Neuronal stem cell (in vitro differentiated cells): ENCODE results near the gene BMPR1A.
"Not testable (repeated sequence)": the region's sequence is repeated elsewhere in the genome, so short reads cannot be mapped to it uniquely, and the experiment has no call there.

Source experiments
- DNase-seq: peaks from one replicate; pipeline ENCODE4 v3.0.0-alpha.2; 2013; ENCODE audit warnings: low spot score
- H2AFZ ChIP-seq: one replicate; pipeline ENCODE4 v1.6.1; 2013; ENCODE audit warnings: mild to moderate bottlenecking, low read length, inconsistent platforms
- H2AK5ac ChIP-seq: 2 replicates; pipeline ENCODE4 v1.6.1; 2013; ENCODE audit warnings: low read depth, mild to moderate bottlenecking, inconsistent platforms, low read length, moderate library complexity, mixed read lengths
- H2BK120ac ChIP-seq: 2 replicates; pipeline ENCODE4 v1.6.1; 2013; ENCODE audit warnings: low read depth, mild to moderate bottlenecking, inconsistent platforms, low read length, moderate library complexity, mixed read lengths
- H2BK12ac ChIP-seq: one replicate; pipeline ENCODE4 v1.6.1; 2013; ENCODE audit warnings: low read length, inconsistent platforms
- H2BK15ac ChIP-seq: 2 replicates; pipeline ENCODE4 v1.6.1; 2013; ENCODE audit warnings: mild to moderate bottlenecking, low read length, inconsistent platforms, mixed read lengths
- H2BK5ac ChIP-seq: one replicate; pipeline ENCODE4 v1.6.1; 2013; ENCODE audit warnings: inconsistent platforms, mild to moderate bottlenecking, low read length, moderate library complexity
- H3K14ac ChIP-seq: one replicate; pipeline ENCODE4 v1.6.1; 2013; ENCODE audit warnings: low read length, inconsistent platforms
- H3K18ac ChIP-seq: 2 replicates; pipeline ENCODE4 v1.6.1; 2013; ENCODE audit warnings: low read length, inconsistent platforms
- H3K23ac ChIP-seq: 2 replicates; pipeline ENCODE4 v1.6.1; 2013; ENCODE audit warnings: low read depth, mild to moderate bottlenecking, mixed read lengths, low read length, inconsistent platforms; ENCODE audit not compliant: poor library complexity
- H3K27ac ChIP-seq: replicated peaks from 3 replicates; pipeline ENCODE4 v1.5.1; 2013; ENCODE audit warnings: low read length, inconsistent platforms
- H3K27me3 ChIP-seq, 3 experiments: 2 replicates each; pipeline ENCODE4 v1.6.1; 2013; ENCODE audit warnings: low read length in 3 of 3, mild to moderate bottlenecking in 2 of 3, inconsistent platforms in 1 of 3, low read depth in 1 of 3, mixed read lengths in 1 of 3, moderate library complexity in 1 of 3; ENCODE audit not compliant: control insufficient read depth in 3 of 3, insufficient read depth in 3 of 3
- H3K36me3 ChIP-seq, 2 donors: replicated peaks in 1 of 2; 2 replicates each; pipeline ENCODE4 v1.6.1; 2013; ENCODE audit warnings: low read length in 2 of 2; ENCODE audit not compliant: control insufficient read depth in 2 of 2, insufficient read depth in 2 of 2
- H3K4ac ChIP-seq: 2 replicates; pipeline ENCODE4 v1.6.1; 2013; ENCODE audit warnings: inconsistent platforms, mild to moderate bottlenecking, low read length, moderate library complexity
- H3K4me1 ChIP-seq, 2 donors: 1 replicate in 1 of 2; 2 replicates in 1 of 2; pipeline ENCODE4 v1.6.1; 2013; ENCODE audit warnings: low read length in 2 of 2, low read depth in 1 of 2; ENCODE audit not compliant: control insufficient read depth in 2 of 2, insufficient read depth in 1 of 2
- H3K4me2 ChIP-seq: one replicate; pipeline ENCODE4 v1.6.1; 2013; ENCODE audit warnings: mild to moderate bottlenecking, low read length, inconsistent platforms; ENCODE audit not compliant: insufficient read depth, poor library complexity, severe bottlenecking
- H3K4me3 ChIP-seq, 2 donors: 2 replicates each; pipeline ENCODE4 v1.5.1; 2013; ENCODE audit warnings: low read length in 2 of 2, mild to moderate bottlenecking in 2 of 2, inconsistent platforms in 1 of 2, moderate library complexity in 1 of 2
- H3K79me1 ChIP-seq: one replicate; pipeline ENCODE4 v1.6.1; 2013; ENCODE audit warnings: low read depth, mild to moderate bottlenecking, inconsistent platforms, low read length, moderate library complexity
- H3K9ac ChIP-seq: one replicate; pipeline ENCODE4 v1.6.1; 2013; ENCODE audit warnings: mild to moderate bottlenecking, low read depth, low read length, inconsistent platforms; ENCODE audit not compliant: poor library complexity
- H3K9me3 ChIP-seq, 2 donors: replicated peaks in 1 of 2; 2 replicates each; pipeline versions ENCODE3 to v1.6.1; 2013; ENCODE audit warnings: low read length in 2 of 2, mild to moderate bottlenecking in 2 of 2, inconsistent platforms in 1 of 2, low read depth in 1 of 2, mixed read lengths in 1 of 2, moderate library complexity in 1 of 2; ENCODE audit not compliant: control insufficient read depth in 2 of 2, insufficient read depth in 1 of 2
- H4K8ac ChIP-seq: one replicate; pipeline ENCODE4 v1.6.1; 2013; ENCODE audit warnings: low read depth, mild to moderate bottlenecking, inconsistent platforms, low read length, moderate library complexity
- H4K91ac ChIP-seq: one replicate; pipeline ENCODE4 v1.6.1; 2013; ENCODE audit warnings: low read length, low read depth, mild to moderate bottlenecking, inconsistent platforms; ENCODE audit not compliant: poor library complexity
- WGBS, 2 donors: extraction: QIAGEN DNeasy Blood & Tissue Kit; methylation state at CpG; one replicate each; pipeline ENCODE4 v1.1.7; 2013; ENCODE audit warnings: missing lambda C conversion rate in 2 of 2, mixed read lengths in 1 of 2; ENCODE audit not compliant: insufficient read length in 2 of 2, insufficient replicate concordance in 1 of 2; ENCODE audit errors: extremely low coverage in 2 of 2; 5-methylcytosine and 5-hydroxymethylcytosine counted together

The BMPR1A gene

GRCh38 chr10:86862786-86863483, 106.5 kb downstream of the BMPR1A start:
- Histone ChIP-seq H2BK12ac (no peak overlapping the region), H3K4me2 (no peak overlapping the region), H3K79me1 (no peaks in the 10 kb centered on the region), H3K27me3 (no peaks in the 10 kb centered on the region), H3K4me1 (peaks cover 2% of the 10 kb centered on the region in 2 donors), H3K4ac (no peak overlapping the region), H3K18ac (no peak overlapping the region), H3K27ac (no peak overlapping the region), H3K4me3 (no peak overlapping the region), H2BK5ac (no peak overlapping the region), H2BK120ac (no peak overlapping the region), H3K23ac (no peak overlapping the region), H2AK5ac (no peak overlapping the region), H4K91ac (no peak overlapping the region), H3K9ac (no peak overlapping the region), H2AFZ (no peak overlapping the region), H3K14ac (no peak overlapping the region), H2BK15ac (no peak overlapping the region), H4K8ac (no peak overlapping the region), H3K9me3 (peaks cover 0 to 4% of the 10 kb centered on the region in 2 donors), H3K36me3 (peaks cover 0 to 19% of the 10 kb centered on the region in 2 donors)
- DNase-seq: no peak
- no CpG with 5 or more reads among the region's 7 CpGs for WGBS, 2 donors

- no peak overlapping the region for H3K4ac ChIP-seq
Measured at GRCh38 chr10:86863484-86863842, 107.0 kb downstream of the BMPR1A start.

GRCh38 chr10:86865011-86865811, 108.8 kb downstream of the BMPR1A start:
- H3K4me2 ChIP-seq, DNase-seq, H2BK15ac ChIP-seq, H3K18ac ChIP-seq, H3K9me3 ChIP-seq, H3K14ac ChIP-seq, H3K27me3 ChIP-seq, H3K4me3 ChIP-seq, H3K27ac ChIP-seq, H2BK12ac ChIP-seq, H3K23ac ChIP-seq, H3K4ac ChIP-seq, H4K8ac ChIP-seq, H2BK120ac ChIP-seq, H3K79me1 ChIP-seq, H3K9ac ChIP-seq, H4K91ac ChIP-seq, H3K36me3 ChIP-seq, H2BK5ac ChIP-seq, H2AK5ac ChIP-seq, H2AFZ ChIP-seq: not testable (repeated sequence)
- peaks cover 5 to 11% of the 10 kb centered on the region in 2 donors for H3K4me1 ChIP-seq
- WGBS, 2 donors: no CpG with 5 or more reads among the region's 11 CpGs

More at GRCh38 chr10:86863484-86863842, 107.0 kb downstream of the BMPR1A start:
- H3K9ac ChIP-seq: no peak overlapping the region
- H4K8ac ChIP-seq: no peak overlapping the region
- H3K23ac ChIP-seq: no peak overlapping the region
- no peak overlapping the region for H2AFZ ChIP-seq
- no peaks in the 10 kb centered on the region for H3K79me1 ChIP-seq
- no peak for DNase-seq
- H3K27me3 ChIP-seq: no peaks in the 10 kb centered on the region
- H3K9me3 ChIP-seq: peaks cover 0 to 4% of the 10 kb centered on the region in 2 donors
- no peak overlapping the region for H2BK12ac ChIP-seq
- H4K91ac ChIP-seq: no peak overlapping the region
- no peak overlapping the region for H3K4me2 ChIP-seq
- WGBS, 2 donors: no CpG with 5 or more reads among the region's 3 CpGs
- H3K36me3 ChIP-seq: peaks cover 0 to 14% of the 10 kb centered on the region in 2 donors
- no peak overlapping the region for H3K27ac ChIP-seq
- H2BK5ac ChIP-seq: no peak overlapping the region
- no peak overlapping the region for H2BK120ac ChIP-seq
- no peak overlapping the region for H2BK15ac ChIP-seq
- H3K4me1 ChIP-seq: peaks cover 5% of the 10 kb centered on the region in 2 donors
- no peak overlapping the region for H3K18ac ChIP-seq
- H2AK5ac ChIP-seq: no peak overlapping the region
- H3K14ac ChIP-seq: no peak overlapping the region
- H3K4me3 ChIP-seq: no peak overlapping the region

GRCh38 chr10:86867149-86867548, 110.7 kb downstream of the BMPR1A start:
- no peak overlapping the region for H2BK5ac ChIP-seq
- no peaks in the 10 kb centered on the region for H3K27me3 ChIP-seq
- no peak overlapping the region for H2AFZ ChIP-seq
- H3K9me3 ChIP-seq: no peaks in the 10 kb centered on the region
- H3K4me2 ChIP-seq: no peak overlapping the region
- no peak overlapping the region for H2BK15ac ChIP-seq
- H3K4me3 ChIP-seq: no peak overlapping the region
- no peak overlapping the region for H2AK5ac ChIP-seq
- H4K91ac ChIP-seq: no peak overlapping the region
- no peak overlapping the region for H3K4ac ChIP-seq
- no peak overlapping the region for H3K27ac ChIP-seq
- H3K9ac ChIP-seq: no peak overlapping the region
- peaks cover 9 to 11% of the 10 kb centered on the region in 2 donors for H3K4me1 ChIP-seq
- no peaks in the 10 kb centered on the region for H3K79me1 ChIP-seq
- H2BK120ac ChIP-seq: no peak overlapping the region
- DNase-seq: no peak
- H3K36me3 ChIP-seq: peaks cover 0 to 16% of the 10 kb centered on the region in 2 donors
- H3K18ac ChIP-seq: no peak overlapping the region
- H2BK12ac ChIP-seq: no peak overlapping the region
- H3K23ac ChIP-seq: no peak overlapping the region
- WGBS, 2 donors: no CpG with 5 or more reads among the region's 5 CpGs
- no peak overlapping the region for H3K14ac ChIP-seq
- no peak overlapping the region for H4K8ac ChIP-seq
